ENCODE results near the gene ZNF22. TPM values are rescaled to one million over a fixed set of nuclear protein-coding genes. Genes with fewer than 3 reads are reported as not detected.
A peak's percentile ranks its signal among the peaks of the same experiment; 100 is the strongest.

The ZNF22 gene
- total RNA-seq, 6 experiments from 2014 or later = 10.3 to 25.2 (median 12.2) TPM

GRCh38 chr10:45001381-45002148 is 842 bp downstream of the ZNF22 start:
- ATAC-seq = peak; percentile 55 to 67 (median 60)
- peak overlapping the region; percentile 92 to 96 (median 94) for H3K27ac ChIP-seq
- no peaks in the 10 kb centered on the region for H3K27me3 ChIP-seq
- 3% methylated on average over 13 of the region's 13 CpGs for WGBS (ENCODE audit: insufficient coverage, low coverage, low lambda C conversion rate, missing lambda C conversion rate)
- intact Hi-C loops (cut with DNase I) = no loop called here
- H3K36me3 ChIP-seq = no peaks in the 10 kb centered on the region
- no peaks in the 10 kb centered on the region for H3K9me3 ChIP-seq
- peaks cover 0 to 59% (median 15%) of the 10 kb centered on the region in 4 donors for H3K4me1 ChIP-seq
- peak; percentile 81 to 83 (median 83) for DNase-seq
- H3K4me3 ChIP-seq = peak overlapping the region; percentile 54 to 69 (median 65)
- TF ChIP-seq POLR2A (IDR thresholded peaks at IDR 0.05) = no peak
- TF ChIP-seq CTCF (IDR thresholded peaks at IDR 0.05) = peak in 1 of 4 donors; percentile 3

GRCh38 chr10:45003432-45004000 is 2.8 kb downstream of the ZNF22 start:
- DNase-seq (no peak), ATAC-seq (no peak)
- Histone ChIP-seq H3K4me3 (no peak overlapping the region), H3K9me3 (no peaks in the 10 kb centered on the region), H3K27me3 (no peaks in the 10 kb centered on the region), H3K4me1 (peaks cover 0 to 43% (median 10%) of the 10 kb centered on the region in 4 donors), H3K27ac (no peak overlapping the region), H3K36me3 (no peaks in the 10 kb centered on the region)
- TF ChIP-seq POLR2A (IDR thresholded peaks at IDR 0.05) (no peak), CTCF (IDR thresholded peaks at IDR 0.05) (no peak)
- 89% methylated on average over 9 of the region's 10 CpGs for WGBS (ENCODE audit: insufficient coverage, low coverage, low lambda C conversion rate, missing lambda C conversion rate)
- intact Hi-C loops (cut with DNase I) = no loop called here

- no peaks in the 10 kb centered on the region for H3K9me3 ChIP-seq
- no peaks in the 10 kb centered on the region for H3K27me3 ChIP-seq
- 27% methylated on average over 3 of the region's 3 CpGs for WGBS (ENCODE audit: insufficient coverage, low coverage, low lambda C conversion rate, missing lambda C conversion rate)
- ATAC-seq = no peak
- intact Hi-C loops (cut with DNase I) = no loop called here
- no peak for DNase-seq
- no peak overlapping the region for H3K4me3 ChIP-seq
- TF ChIP-seq CTCF (IDR thresholded peaks at IDR 0.05) = no peak
- TF ChIP-seq POLR2A (IDR thresholded peaks at IDR 0.05) = no peak
- H3K36me3 ChIP-seq = no peaks in the 10 kb centered on the region
- H3K27ac ChIP-seq = no peak overlapping the region
- H3K4me1 ChIP-seq = peaks cover 0 to 32% (median 4%) of the 10 kb centered on the region in 4 donors
These were observed 3.9 kb downstream of the ZNF22 start for GRCh38 chr10:45004661-45005060.

GRCh38 chr10:45005284-45005683 is 4.6 kb downstream of the ZNF22 start:
- no peak overlapping the region for H3K4me3 ChIP-seq
- 100% methylated on average over 1 of the region's 1 CpG for WGBS (ENCODE audit: insufficient coverage, low coverage, low lambda C conversion rate, missing lambda C conversion rate)
- ATAC-seq = no peak
- no peaks in the 10 kb centered on the region for H3K9me3 ChIP-seq
- TF ChIP-seq POLR2A (IDR thresholded peaks at IDR 0.05) = no peak
- DNase-seq = no peak
- H3K27me3 ChIP-seq = no peaks in the 10 kb centered on the region
- no peaks in the 10 kb centered on the region for H3K36me3 ChIP-seq
- intact Hi-C loops (cut with DNase I) = no loop called here
- H3K27ac ChIP-seq = no peak overlapping the region
- H3K4me1 ChIP-seq = peaks cover 0 to 26% (median 2%) of the 10 kb centered on the region in 4 donors
